NCI-H526 (cell line): ENCODE measurements around the gene SECISBP2.
A peak's percentile ranks its signal among the peaks of the same experiment; 100 is the strongest.
"Not testable (repeated sequence)": the region's sequence is repeated elsewhere in the genome, so short reads cannot be mapped to it uniquely, and the experiment has no call there.

Experiments used
- DNase-seq, 2 experiments: peaks; one replicate each; lab custom pipeline; 2025; lab: John Stamatoyannopoulos, UW

The SECISBP2 gene

DNA sequence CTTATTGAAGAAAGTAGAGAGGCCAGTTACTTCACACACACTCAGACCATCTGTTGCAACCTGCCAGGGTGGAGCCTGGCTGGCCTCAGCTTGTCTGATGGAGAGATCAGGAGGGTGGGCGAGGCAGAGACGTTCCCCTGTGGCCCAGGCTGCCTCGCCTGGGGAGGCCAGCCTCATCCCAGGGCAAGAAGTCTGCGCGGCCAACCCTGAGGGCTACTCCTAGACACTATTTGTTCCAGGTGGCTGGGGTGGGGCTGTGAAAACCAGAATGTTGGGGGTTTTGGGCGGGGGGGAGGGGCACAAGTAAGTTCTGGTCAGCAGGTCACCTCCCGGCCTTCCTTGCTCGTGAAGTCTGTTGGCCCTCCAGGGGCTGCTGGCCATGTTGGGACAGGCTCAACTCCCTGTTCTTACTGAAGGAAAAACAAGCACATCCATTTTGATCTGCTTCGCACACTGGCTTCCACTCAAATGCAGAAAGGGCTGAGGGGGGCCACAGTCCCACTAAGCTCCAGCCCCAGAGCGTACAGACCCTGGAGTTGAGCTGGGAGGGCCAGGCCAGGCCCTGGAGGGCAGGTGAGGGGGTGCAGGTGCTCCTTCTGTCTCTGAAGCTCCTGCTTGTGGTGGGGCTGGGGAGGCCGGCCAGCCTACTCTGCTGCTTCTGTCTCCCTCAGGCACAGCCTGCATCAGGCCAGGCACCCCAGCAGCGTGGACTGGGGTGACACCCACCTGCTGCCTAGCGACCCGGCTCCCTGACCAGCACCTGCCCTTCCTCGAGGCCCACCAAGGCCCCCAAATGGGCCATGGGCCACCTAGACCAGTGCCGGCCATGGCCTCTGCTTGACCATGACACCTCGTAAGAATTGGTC, 46.6 kb downstream of the SECISBP2 start:
- no peak for DNase-seq

DNA sequence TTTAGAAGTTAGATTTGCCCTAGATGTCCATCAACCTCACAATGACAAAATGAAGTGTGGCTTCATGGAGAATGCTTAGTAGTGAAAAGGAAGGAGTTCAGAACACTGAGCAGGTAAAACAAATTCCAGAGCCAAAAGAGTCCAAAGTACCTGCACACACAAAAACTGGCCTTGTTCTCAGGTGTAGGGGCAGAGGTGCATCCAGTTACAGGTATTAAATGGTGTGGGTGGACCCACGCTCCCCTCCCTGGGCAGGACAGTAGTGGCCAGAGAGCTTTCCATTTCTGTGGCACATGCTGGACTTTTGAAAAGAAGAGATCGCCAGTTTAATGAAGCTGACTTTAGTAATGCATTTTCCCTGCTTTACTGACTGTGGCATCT, 47.2 kb downstream of the SECISBP2 start:
- DNase-seq: no peak

DNA sequence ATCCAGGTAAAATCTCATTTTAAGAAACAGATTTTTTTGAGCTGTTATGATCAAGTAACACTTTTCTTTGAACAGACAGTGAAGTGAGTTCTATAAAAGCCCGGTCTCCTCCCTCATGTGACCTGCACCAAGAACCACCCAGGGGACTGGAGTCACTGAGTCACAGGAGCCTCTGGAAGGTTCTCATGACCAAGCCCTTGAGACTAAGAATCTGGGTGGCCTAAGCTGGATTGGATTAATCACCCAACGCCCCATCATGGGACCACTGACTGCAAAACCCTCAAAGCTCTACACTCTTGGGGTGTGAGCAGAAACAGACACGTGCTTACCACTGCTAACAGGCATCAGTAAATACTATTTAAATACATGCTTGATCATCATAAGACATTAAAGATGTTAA, 48.4 kb downstream of the SECISBP2 start:
- DNase-seq: no peak

DNA sequence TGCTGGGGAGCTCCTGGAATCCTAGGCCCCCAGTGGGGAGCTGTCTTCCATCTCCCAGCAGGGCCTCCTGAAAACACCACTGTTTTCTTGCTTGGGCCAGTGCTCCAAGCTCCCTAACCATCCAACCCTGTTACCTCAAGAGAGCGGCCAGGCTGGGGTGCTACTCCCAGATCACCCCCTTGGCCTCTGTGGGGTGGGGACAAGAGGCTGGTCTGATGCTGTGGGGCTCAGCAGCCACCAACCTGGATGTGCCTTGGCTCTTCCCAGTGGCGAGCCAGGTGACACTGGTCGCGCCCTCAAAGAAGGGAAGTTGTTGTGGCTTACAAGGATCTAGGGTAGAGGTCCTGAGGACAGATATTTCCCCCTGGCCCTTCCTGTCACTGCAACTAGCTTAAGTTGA, 49.0 kb downstream of the SECISBP2 start:
- no peak for DNase-seq

DNA sequence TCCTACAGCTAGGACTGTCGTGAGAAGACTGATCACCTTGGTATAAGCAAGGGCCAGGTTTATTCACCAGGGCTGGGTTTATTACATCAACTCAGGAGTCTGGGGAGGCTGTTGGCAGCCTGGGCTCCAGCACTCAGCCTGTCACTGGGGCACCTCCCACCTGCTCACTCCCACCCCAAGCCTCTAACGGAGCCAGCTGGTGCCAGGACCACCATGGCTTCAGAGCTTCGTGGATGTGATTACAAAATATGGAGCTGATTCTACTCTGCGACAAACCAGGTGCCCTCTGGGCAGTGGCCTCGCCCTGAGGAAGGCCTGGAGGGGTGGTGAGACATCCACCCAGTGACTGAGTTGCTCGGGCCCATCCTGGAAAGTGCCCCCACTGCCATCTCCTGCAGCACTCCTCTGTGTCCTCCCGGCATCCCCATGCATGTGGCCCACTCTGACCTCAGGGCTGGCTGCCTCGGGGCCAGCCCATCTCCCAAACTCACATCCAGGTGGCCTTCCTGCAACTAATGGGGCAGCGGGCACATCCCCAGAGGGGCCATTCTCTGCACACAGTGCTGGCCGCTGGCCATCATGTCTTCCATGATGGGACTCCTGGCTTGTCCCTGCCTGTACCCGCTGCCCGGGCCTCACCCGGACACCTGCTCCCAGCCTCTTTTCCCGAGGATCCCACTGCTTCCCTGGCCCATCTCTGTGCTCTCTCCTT, 49.6 kb downstream of the SECISBP2 start:
- DNase-seq: no peak

DNA sequence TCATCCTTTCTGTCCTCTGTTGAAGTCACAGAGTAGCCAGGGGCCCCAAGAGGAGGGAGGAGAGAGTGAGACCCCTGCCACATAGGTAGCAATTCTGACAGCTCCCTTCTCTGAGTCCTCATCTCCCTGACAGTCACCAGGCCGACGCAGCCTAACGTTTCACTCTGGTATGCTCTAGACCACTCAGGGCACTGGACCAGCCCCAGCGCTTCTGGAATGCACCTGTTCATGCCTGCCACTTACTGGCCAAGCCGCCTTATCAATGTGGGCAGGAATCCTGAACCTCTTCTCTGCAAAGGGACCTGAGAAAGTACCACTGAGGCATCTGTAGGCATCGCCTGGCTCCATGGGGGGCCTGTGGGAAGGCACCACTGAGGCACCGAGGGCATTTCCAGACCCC, 50.2 kb downstream of the SECISBP2 start:
- DNase-seq: no peak

DNA sequence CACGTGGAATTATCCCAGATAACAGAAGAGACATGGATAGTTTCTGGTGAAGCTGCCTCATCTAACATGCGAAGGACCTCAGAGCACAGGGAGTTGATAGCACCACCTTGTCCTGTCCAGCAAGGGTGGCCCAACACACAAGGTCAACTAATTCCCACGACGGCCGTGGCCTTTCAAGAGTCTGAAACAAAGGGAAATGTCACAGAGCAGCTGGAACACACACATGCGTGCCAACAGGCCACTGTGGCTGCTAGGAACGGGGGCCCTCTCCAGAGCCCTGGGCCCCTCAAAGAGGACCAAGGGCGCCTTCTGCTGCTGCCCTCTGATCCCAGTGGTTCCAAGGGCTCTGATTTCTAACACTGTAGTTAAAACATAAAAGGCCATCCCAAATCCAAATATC, 50.7 kb downstream of the SECISBP2 start:
- no peak for DNase-seq

DNA sequence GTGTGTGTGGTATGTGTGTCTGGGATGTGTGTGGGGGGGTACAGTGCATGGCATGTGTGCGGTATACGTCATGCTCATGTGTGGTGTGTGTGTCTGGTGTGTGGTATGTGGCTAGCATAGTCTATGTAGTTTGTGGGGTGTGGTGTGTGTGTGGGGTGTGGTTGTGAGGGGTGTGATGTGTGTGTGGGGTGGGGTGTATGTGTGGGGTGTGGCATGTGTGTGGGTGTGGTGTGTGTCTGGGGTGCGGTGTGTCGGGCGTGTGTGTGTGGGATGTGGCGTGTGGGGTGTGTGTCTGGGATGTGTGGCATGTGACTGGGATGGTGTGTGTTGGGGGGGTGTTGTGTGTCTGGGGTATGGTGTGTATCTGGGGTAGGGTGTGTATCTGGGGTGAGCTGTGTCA, 52.3 kb downstream of the SECISBP2 start:
- DNase-seq: no peak

DNA sequence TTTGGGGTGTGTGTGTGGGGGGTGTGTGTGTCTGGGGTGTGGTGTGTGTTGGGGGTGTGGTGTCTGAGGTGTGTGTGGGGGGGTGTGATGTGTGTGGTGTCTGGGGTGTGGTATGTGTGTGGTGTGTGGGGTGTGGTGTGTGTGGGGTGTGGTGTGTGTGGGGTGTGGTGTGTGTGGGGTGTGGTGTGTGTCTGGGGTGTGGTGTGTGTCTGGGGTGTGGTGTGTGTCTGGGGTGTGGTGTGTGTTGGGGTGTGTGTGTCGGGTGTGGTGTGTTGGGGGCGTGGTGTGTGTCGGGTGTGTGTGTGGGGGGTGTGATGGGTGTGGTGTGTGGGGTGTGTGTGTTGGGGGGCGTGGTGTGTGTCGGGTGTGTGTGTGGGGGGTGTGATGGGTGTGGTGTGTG, 53.5 kb downstream of the SECISBP2 start:
- not testable (repeated sequence) for DNase-seq

DNA sequence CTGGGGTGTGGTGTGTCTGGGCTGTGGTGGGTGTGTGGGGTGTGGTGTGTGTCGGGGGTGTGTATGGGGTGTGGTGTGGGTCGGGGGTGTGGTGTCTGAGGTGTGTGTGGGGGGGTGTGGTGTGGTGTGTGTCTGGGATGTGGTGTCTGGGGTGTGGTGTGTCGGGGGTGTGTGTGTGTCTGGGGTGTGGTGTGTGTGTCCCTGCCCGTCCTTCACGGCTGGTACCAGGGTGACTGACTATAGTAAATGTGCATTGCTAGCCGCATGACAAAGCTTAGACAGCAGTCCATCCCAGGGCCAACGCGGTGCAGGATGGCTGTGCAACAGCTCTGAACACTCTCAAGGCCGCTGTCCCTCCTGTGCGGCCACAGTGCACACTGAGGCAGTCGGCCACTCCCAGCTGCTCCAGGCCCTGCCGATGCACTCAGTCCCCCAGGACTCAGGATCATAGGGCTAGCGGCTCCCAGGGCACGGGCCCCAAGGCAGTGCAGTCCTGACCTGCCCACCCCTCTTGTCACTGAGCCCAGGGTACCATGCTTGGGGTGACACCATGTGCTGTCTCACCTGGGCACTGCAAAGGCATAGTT, 54.0 kb downstream of the SECISBP2 start:
- peak in 1 of 2 experiments; percentile 15 for DNase-seq

DNA sequence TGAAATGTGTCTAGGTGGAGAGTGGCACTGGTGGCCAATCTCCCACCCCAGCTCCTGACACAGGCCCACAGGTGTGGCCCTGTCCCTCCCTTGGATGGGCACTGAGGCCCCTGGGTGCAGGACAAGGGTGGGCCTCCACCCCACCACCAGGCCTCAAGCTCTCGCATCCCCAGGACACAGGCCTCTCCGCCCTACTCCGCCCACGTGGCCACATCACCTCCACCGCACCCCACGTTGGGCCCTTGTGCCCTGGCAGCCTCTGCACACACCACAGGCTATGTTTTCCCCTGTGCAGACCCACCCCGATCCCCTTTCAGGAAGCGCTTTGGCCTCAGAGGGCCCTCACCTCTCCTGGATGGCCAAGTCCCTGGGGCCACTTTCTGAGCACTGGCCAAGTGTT, 54.7 kb downstream of the SECISBP2 start:
- DNase-seq: no peak

DNA sequence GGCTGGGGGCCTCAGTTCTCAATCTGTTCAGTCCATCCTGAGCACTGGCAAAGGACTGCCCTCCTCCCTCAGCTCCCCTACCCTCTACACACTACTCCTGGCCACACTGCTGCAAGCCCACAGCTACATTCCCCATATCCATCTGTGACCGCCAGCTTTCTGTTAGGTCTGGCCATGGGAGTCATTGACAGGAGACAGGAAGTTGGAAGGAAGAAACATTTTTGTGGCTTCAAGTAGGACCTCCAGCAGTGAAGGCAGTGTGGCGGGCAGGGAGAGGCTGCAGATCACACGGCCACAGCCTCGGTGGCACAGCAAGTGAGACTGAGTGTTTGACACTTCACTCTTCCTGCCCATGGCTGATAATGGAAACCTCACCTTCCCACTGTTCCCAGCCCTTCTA, 55.9 kb downstream of the SECISBP2 start:
- no peak for DNase-seq

DNA sequence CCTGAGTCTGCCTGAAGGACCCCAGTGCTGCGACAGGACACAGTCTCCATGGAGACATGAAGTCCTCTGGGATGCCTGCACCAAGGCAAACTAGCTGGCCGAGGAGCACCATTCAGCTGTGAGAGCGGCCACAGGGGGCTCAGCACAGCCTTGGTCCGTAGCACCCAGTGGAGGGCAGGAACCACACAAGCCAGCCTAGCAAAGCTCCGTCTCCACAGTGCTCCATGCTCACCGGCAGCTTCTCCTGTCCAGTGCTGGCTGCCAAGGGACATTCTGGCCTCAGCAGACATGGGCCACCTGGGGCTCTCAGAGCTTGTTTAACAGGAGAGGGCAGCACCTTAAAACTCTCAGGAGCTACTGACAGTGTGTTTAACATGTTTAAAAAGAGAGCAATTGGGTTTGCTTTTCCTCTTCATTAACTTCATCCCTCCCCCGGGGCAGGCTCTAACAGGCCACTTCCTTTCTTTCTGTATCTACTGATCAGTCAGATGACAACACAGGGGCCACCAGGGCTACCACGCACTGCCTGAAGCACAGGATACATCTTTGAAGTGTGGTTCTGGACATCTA, 57.0 kb downstream of the SECISBP2 start:
- DNase-seq: no peak

DNA sequence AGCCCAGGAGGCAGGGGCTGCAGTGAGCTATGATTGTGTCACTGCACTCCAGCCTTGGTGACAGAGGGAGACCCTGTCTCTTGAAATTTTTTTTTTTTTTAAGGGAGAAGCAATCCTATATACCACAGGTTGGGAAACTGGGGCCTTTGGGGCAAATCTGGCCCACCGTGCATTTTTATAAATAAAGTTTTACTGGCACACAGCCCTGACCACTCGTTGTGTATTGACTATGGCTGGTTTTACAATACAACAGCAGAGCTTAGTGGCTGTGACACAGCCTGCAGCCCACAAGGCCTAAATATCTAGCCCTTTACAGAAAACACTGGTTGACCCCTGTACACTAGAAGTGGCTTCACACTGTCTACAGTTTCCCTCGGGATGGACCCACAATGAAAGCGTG, 58.0 kb downstream of the SECISBP2 start:
- no peak for DNase-seq

DNA sequence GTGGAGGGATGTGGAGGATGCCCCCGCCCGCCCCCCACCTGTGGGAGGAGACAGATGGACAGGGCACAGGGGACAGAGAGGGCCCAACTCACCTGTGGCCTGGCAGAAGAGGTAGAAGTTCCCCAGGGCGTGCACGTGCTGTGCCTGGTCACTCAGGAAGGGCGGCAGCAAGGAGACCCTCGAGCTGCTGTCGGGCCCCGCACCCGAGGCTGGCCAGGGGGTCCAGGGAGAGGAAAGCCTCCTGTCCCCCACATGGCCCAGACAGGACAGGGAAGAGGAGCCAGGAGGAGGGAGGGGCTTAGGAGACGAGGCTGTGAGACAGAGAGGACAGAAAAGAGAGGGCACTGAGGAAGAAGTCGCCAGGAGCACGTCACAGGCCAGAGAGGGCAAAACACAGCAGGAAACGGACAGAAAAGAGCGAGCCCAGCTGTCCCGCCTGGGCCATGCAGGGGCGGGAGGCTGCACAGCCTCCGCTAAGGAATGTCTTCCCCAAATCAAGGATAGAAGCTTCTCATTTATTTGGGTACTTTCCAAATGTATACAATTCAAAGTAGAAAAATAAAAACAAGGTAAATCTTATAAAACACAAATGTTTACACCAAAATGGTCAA, 58.5 kb downstream of the SECISBP2 start:
- DNase-seq: no peak

DNA sequence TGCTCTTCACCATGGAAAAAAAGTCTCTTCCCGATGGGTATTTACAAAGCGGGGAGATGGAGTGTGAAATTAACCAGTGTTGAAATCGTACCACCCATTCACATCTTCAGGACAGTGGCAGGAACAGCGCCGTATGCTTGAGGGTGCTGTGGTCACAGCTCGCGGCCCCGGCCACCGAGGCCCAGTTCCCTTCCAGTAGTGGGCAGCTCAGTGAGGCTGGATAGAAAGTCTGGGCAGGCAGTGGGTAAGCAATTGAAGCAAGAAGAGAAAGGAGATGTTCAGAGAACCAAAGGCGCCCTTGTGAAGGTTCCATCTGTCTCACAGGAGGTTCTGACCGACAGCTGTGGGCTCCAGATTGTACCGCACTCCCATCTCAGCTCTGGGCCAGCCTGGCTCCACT, 59.1 kb downstream of the SECISBP2 start:
- no peak for DNase-seq

DNA sequence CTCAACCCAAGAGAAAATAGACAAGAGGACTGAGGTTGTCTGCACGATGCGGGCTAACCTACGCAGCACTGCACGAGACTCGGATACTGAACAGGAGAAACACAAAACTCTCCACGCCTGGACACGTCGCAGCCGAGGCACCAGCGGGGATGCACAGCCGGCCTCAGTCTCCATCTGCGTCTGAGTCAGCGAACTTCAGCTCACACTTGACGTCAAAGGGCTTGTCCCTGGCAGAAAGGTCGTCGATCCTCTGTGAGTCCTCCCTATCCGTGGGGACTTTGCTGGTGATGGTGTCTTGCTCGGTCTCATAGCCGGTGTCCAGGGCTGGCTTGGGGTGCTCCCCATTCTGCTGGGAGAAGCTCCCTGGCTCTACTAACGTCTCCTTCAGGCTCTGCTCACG, 60.2 kb downstream of the SECISBP2 start:
- no peak for DNase-seq

DNA sequence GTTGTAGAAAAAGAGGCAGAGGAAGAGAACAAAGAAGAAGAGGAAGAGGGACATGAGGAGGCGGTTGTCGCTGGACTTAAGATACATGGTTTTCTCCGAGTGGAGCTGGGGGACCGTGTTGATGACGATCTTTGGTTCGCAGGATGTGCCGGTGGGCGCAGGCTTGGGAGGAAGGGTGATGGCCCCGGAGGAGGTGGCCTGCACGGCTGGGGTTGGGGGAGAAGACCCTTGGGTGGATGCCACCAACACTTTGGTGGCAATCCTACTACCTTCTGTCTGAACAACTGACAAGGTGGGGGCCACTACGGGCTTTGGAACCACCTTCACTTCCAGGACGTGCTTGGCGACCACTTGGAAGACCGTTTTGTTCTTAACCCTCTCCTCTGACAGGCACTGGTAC, 60.7 kb downstream of the SECISBP2 start:
- DNase-seq: no peak

DNA sequence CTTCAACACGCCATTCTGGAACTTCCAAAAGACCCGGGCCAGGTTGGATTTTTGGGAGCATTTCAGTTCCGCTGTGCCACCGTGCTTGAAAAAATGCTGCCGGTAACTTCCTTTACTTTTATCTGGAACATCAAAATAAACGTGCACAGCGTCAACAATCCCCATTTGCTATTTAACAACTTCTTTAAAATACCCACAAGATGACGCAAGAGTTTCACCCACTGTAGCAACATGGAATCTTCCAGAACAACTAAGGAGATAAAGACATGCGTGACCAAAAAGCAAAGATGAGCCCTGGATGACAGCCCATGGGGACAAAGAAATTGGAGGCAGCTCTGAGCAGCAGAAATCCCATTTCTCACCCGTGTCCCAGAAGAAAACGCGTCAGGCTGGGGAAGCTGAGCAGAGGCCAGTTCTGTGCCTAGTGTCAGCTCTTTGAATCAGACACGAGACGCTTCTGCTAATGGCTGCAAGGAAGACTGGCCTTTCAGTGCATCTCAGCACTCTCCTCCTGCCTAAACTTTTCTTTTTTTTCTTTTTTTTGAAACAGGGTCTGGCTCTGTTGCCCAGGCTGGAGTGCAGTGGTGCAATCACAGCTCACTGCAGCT, 61.3 kb downstream of the SECISBP2 start:
- DNase-seq: no peak

DNA sequence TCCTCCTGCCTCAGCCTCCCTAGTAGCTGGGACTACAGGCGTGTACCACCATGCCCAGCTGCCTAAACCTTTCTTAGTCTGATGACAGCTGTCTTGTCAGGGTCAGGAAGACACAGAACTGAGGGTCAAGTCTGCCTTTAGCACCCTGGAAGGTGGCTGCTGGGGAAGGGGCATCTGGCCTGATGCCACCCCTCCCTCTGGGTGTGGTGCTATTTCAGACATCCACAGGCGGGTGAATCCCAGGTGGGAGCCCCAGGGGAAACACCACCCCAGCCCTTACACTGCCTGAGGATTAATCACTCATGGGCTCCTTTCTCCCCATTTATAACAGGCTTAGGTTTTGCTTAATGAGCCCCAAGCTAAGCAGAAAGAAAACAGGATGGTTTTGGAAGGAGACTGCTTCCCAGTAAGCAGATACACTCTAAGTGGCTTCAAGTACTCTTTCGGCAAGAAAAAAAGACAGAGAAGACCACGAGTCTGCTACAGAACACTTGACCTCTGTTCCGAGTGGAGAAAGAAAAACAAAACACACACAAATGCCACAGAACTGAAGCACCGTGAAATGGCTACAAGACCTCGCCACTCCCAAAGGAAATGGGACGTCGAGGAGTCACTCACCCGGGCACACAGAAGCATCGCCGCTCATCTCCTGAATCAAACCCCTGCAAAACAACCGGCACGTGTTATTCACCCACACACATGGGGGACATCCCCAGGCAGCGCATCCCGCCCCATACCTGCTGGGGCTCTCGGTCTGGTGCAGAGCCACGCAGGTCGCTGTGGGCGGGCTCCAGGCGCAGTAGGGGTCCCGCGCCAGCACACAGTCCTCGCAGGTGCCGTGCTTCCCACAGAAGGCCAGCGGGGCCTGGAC, 62.4 kb downstream of the SECISBP2 start:
- no peak for DNase-seq

DNA sequence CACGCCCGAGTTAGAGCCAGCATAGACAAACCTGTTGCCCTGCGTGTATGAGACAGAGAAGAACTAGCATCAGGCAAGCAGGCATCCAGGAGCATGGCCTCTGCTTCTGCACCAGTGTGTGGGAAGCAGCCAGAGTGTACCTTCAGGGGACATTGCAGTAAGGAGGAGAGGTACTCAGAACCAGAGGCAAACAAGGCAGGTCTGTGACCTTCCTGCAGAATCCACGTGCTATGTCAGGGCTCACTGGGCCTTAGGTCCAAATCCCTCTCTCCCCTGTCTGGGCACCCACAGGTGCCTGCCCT, 63.0 kb downstream of the SECISBP2 start:
- no peak for DNase-seq
